HEK293 (cell line): ENCODE measurements around the gene CATSPERE.

Source experiments
- EGR2 ChIP-seq: fragments of 450-650 bp; formaldehyde crosslinking; IDR thresholded peaks from 2 replicates; pipeline ENCODE4 v1.5.1; 2016; ENCODE audit warnings: low read depth, missing biosample characterization, missing genetic modification characterization
- HIC1 ChIP-seq: fragments of 450-650 bp; formaldehyde crosslinking; IDR thresholded peaks from 2 replicates; pipeline ENCODE4 v1.5.1; 2016; ENCODE audit warnings: missing biosample characterization, missing genetic modification characterization
- PRDM10 ChIP-seq: fragments of 450-650 bp; formaldehyde crosslinking; IDR thresholded peaks from 2 replicates; pipeline ENCODE4 v1.5.1; 2016; ENCODE audit warnings: missing biosample characterization, missing genetic modification characterization
- SP7 ChIP-seq: fragments of 450-650 bp; formaldehyde crosslinking; IDR thresholded peaks from 2 replicates; pipeline ENCODE4 v1.5.1; 2016; ENCODE audit warnings: missing biosample characterization, missing genetic modification characterization
- YY2 ChIP-seq: fragments of 450-650 bp; formaldehyde crosslinking; IDR thresholded peaks from 2 replicates; pipeline ENCODE4 v1.5.1; 2016; ENCODE audit warnings: missing biosample characterization, missing genetic modification characterization
- ZBTB21 ChIP-seq: fragments of 450-650 bp; formaldehyde crosslinking; IDR thresholded peaks from 2 replicates; pipeline ENCODE4 v1.5.1; 2017; ENCODE audit warnings: missing biosample characterization, missing genetic modification characterization
- ZBTB26 ChIP-seq: fragments of 450-650 bp; formaldehyde crosslinking; optimal IDR thresholded peaks from 2 replicates; pipeline ENCODE3; 2016; ENCODE audit warnings: missing biosample characterization, mild to moderate bottlenecking, missing genetic modification characterization
- ZFHX2 ChIP-seq: fragments of 450-650 bp; formaldehyde crosslinking; conservative IDR thresholded peaks from 2 replicates; pipeline ENCODE4 v1.5.1; 2016; ENCODE audit warnings: missing biosample characterization, missing genetic modification characterization
- ZFP69B ChIP-seq: fragments of 450-650 bp; formaldehyde crosslinking; IDR thresholded peaks from 2 replicates; pipeline ENCODE4 v1.5.1; 2016; ENCODE audit warnings: missing biosample characterization, missing genetic modification characterization
- ZNF175 ChIP-seq: fragments of 450-650 bp; formaldehyde crosslinking; IDR thresholded peaks from 2 replicates; pipeline ENCODE4 v1.5.1; 2016; ENCODE audit warnings: missing biosample characterization, missing genetic modification characterization
- ZNF184 ChIP-seq: fragments of 450-650 bp; IDR thresholded peaks from 2 replicates; pipeline ENCODE4 v1.5.1; 2018; ENCODE audit warnings: missing biosample characterization, mild to moderate bottlenecking, missing genetic modification characterization
- ZNF223 ChIP-seq: fragments of 450-650 bp; formaldehyde crosslinking; IDR thresholded peaks from 2 replicates; pipeline ENCODE4 v1.5.1; 2016; ENCODE audit warnings: missing biosample characterization, missing genetic modification characterization
- ZNF274 ChIP-seq, 2 experiments: fragments of 200-500 bp in 1 of 2; fragments of 450-650 bp in 1 of 2; sonication (Bioruptor generic) in 1 of 2; formaldehyde crosslinking in 1 of 2; IDR thresholded peaks; 2 replicates each; pipeline versions ENCODE4 v1.5.1 to v1.6.1; 2014 to 2016; ENCODE audit warnings: borderline replicate concordance in 1 of 2, inconsistent platforms in 1 of 2, low read length in 1 of 2, missing biosample characterization in 1 of 2, missing genetic modification characterization in 1 of 2
- ZNF302 ChIP-seq: fragments of 450-650 bp; formaldehyde crosslinking; IDR thresholded peaks from 2 replicates; pipeline ENCODE4 v1.5.1; 2016; ENCODE audit warnings: missing biosample characterization, missing genetic modification characterization, low read depth
- ZNF433 ChIP-seq: fragments of 450-650 bp; formaldehyde crosslinking; IDR thresholded peaks from 2 replicates; pipeline ENCODE4 v1.5.1; 2016; ENCODE audit warnings: missing biosample characterization, missing genetic modification characterization, low read depth
- ZNF585B ChIP-seq: fragments of 450-650 bp; formaldehyde crosslinking; IDR thresholded peaks from 2 replicates; pipeline ENCODE4 v1.5.1; 2016; ENCODE audit warnings: missing biosample characterization, missing genetic modification characterization
- ZNF660 ChIP-seq: fragments of 450-650 bp; IDR thresholded peaks from 2 replicates; pipeline ENCODE4 v1.5.1; 2018; ENCODE audit warnings: missing biosample characterization, mild to moderate bottlenecking, missing genetic modification characterization
- ZNF777 ChIP-seq: fragments of 450-650 bp; formaldehyde crosslinking; IDR thresholded peaks from 2 replicates; pipeline ENCODE4 v1.5.1; 2017; ENCODE audit warnings: missing biosample characterization, missing genetic modification characterization, borderline replicate concordance
- TF ChIP-seq, protein P1 (sequence below): fragments of 450-650 bp; IDR thresholded peaks from 2 replicates; pipeline ENCODE4 v1.5.1; 2018; ENCODE audit warnings: missing biosample characterization, mild to moderate bottlenecking, missing genetic modification characterization
- TF ChIP-seq, protein P2 (sequence below): fragments of 450-650 bp; formaldehyde crosslinking; IDR thresholded peaks from 2 replicates; pipeline ENCODE4 v1.5.1; 2016; ENCODE audit warnings: missing biosample characterization, missing genetic modification characterization
- TF ChIP-seq, protein P3 (sequence below): fragments of 450-650 bp; formaldehyde crosslinking; IDR thresholded peaks from 2 replicates; pipeline ENCODE4 v1.5.1; 2016; ENCODE audit warnings: missing biosample characterization, missing genetic modification characterization, borderline replicate concordance

CATSPERE gene

DNA sequence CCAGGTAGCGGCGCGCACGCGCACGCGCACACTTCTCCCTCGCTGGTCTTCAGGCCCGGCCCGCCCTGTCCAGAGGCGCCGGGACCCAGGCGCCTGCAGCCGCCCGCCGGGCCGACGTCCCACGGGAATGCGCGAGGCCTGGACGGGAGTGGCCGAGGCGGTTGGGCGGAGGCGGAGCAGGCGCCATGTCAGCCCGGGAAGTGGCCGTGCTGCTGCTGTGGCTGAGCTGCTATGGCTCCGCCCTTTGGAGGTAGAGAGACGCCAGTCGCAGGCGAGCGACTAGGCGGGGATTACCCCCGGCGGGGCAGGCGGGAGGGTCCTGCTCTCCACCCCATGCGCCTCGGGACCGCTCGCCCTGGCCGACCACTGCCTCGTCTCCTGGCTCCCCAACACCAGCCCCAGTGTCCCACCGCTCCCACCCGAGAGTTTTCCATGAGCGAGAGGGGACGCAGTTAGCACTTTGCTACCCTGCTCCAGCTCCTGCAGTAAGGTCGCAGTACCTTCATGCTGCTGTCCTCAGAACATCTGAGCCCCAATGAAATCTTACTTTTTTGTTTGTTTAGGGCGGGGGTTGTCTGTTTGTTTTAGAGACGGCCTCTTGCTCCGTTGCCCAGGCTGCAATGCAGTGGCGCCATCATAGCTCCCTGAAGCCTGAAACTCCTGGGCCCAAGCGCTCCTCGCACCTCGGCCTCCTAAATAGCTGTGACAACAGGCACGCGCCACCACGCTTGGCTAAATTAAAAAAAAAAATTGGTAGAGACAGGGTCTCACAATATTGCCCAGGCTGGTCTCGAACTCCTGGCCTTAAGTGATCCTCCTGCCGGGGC is at the start of gene CATSPERE (continued):
- no peak for TF ChIP-seq ZNF223 (tag by site-specific recombination)
- peak; percentile 96 for TF ChIP-seq ZFHX2
- TF ChIP-seq, protein P1, sequence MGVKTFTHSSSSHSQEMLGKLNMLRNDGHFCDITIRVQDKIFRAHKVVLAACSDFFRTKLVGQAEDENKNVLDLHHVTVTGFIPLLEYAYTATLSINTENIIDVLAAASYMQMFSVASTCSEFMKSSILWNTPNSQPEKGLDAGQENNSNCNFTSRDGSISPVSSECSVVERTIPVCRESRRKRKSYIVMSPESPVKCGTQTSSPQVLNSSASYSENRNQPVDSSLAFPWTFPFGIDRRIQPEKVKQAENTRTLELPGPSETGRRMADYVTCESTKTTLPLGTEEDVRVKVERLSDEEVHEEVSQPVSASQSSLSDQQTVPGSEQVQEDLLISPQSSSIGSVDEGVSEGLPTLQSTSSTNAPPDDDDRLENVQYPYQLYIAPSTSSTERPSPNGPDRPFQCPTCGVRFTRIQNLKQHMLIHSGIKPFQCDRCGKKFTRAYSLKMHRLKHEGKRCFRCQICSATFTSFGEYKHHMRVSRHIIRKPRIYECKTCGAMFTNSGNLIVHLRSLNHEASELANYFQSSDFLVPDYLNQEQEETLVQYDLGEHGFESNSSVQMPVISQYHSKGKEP (tag by site-specific recombination): 0 out of 2 replicates have a peak, but pooled peaks have one; percentile 34
- TF ChIP-seq ZNF585B: no peak
- TF ChIP-seq PRDM10: no peak
- no peak for TF ChIP-seq ZBTB21 (tag by site-specific recombination)
- peak; percentile 88 for TF ChIP-seq EGR2 (tag by site-specific recombination)
- no peak for TF ChIP-seq ZNF175 (tag by site-specific recombination)
- TF ChIP-seq ZNF777 (tag by site-specific recombination): no peak
- TF ChIP-seq ZNF184 (tag by site-specific recombination): peak; percentile 29; the same call in 1 of the 2 replicates
- TF ChIP-seq, protein P2, sequence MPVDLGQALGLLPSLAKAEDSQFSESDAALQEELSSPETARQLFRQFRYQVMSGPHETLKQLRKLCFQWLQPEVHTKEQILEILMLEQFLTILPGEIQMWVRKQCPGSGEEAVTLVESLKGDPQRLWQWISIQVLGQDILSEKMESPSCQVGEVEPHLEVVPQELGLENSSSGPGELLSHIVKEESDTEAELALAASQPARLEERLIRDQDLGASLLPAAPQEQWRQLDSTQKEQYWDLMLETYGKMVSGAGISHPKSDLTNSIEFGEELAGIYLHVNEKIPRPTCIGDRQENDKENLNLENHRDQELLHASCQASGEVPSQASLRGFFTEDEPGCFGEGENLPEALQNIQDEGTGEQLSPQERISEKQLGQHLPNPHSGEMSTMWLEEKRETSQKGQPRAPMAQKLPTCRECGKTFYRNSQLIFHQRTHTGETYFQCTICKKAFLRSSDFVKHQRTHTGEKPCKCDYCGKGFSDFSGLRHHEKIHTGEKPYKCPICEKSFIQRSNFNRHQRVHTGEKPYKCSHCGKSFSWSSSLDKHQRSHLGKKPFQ (tag by site-specific recombination): no peak
- no peak for TF ChIP-seq ZNF274 (IDR thresholded peaks at IDR 0.05; ENCODE audit: low read length)
- TF ChIP-seq ZNF274 (tag by site-specific recombination; IDR thresholded peaks at IDR 0.05; ENCODE audit: borderline replicate concordance): no peak
- peak; percentile 98 for TF ChIP-seq ZBTB26
- no peak for TF ChIP-seq HIC1 (tag by site-specific recombination)
- TF ChIP-seq, protein P3, sequence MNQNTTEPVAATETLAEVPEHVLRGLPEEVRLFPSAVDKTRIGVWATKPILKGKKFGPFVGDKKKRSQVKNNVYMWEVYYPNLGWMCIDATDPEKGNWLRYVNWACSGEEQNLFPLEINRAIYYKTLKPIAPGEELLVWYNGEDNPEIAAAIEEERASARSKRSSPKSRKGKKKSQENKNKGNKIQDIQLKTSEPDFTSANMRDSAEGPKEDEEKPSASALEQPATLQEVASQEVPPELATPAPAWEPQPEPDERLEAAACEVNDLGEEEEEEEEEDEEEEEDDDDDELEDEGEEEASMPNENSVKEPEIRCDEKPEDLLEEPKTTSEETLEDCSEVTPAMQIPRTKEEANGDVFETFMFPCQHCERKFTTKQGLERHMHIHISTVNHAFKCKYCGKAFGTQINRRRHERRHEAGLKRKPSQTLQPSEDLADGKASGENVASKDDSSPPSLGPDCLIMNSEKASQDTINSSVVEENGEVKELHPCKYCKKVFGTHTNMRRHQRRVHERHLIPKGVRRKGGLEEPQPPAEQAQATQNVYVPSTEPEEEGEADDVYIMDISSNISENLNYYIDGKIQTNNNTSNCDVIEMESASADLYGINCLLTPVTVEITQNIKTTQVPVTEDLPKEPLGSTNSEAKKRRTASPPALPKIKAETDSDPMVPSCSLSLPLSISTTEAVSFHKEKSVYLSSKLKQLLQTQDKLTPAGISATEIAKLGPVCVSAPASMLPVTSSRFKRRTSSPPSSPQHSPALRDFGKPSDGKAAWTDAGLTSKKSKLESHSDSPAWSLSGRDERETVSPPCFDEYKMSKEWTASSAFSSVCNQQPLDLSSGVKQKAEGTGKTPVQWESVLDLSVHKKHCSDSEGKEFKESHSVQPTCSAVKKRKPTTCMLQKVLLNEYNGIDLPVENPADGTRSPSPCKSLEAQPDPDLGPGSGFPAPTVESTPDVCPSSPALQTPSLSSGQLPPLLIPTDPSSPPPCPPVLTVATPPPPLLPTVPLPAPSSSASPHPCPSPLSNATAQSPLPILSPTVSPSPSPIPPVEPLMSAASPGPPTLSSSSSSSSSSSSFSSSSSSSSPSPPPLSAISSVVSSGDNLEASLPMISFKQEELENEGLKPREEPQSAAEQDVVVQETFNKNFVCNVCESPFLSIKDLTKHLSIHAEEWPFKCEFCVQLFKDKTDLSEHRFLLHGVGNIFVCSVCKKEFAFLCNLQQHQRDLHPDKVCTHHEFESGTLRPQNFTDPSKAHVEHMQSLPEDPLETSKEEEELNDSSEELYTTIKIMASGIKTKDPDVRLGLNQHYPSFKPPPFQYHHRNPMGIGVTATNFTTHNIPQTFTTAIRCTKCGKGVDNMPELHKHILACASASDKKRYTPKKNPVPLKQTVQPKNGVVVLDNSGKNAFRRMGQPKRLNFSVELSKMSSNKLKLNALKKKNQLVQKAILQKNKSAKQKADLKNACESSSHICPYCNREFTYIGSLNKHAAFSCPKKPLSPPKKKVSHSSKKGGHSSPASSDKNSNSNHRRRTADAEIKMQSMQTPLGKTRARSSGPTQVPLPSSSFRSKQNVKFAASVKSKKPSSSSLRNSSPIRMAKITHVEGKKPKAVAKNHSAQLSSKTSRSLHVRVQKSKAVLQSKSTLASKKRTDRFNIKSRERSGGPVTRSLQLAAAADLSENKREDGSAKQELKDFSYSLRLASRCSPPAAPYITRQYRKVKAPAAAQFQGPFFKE (tag by site-specific recombination): no peak
- TF ChIP-seq SP7 (tag by site-specific recombination): peak; percentile 60
- peak; percentile 53; the same call in 1 of the 2 replicates for TF ChIP-seq ZNF660 (tag by site-specific recombination)
- TF ChIP-seq YY2: peak; percentile 47; the same call in 1 of the 2 replicates
- no peak for TF ChIP-seq ZNF433
- no peak for TF ChIP-seq ZNF302 (tag by site-specific recombination)
- peak; percentile 90; the same call in 1 of the 2 replicates for TF ChIP-seq ZFP69B (tag by site-specific recombination)
